ENCODE results near the gene PADI1.
"Not testable (repeated sequence)": the region's sequence is repeated elsewhere in the genome, so short reads cannot be mapped to it uniquely, and the experiment has no call there.

The PADI1 gene

GRCh38 chr1:17218939-17219338, 14.0 kb downstream of the PADI1 start:
- DNase-seq, result no peak

GRCh38 chr1:17220287-17220686, 15.4 kb downstream of the PADI1 start:
- no peak for DNase-seq

GRCh38 chr1:17222557-17222956, 17.6 kb downstream of the PADI1 start:
- no peak for DNase-seq

- DNase-seq, result no peak
These were observed 19.5 kb downstream of the PADI1 start for GRCh38 chr1:17224434-17224833.

- no peak for DNase-seq
These were observed 20.2 kb downstream of the PADI1 start for GRCh38 chr1:17225140-17225539.

GRCh38 chr1:17227358-17227915, 22.5 kb downstream of the PADI1 start:
- DNase-seq, result no peak

- DNase-seq, result no peak
These were observed 23.7 kb downstream of the PADI1 start for GRCh38 chr1:17228619-17229018.

GRCh38 chr1:17229379-17229778, 24.5 kb downstream of the PADI1 start:
- no peak for DNase-seq

GRCh38 chr1:17230106-17230505, 25.2 kb downstream of the PADI1 start:
- no peak for DNase-seq

GRCh38 chr1:17230671-17231310, 25.9 kb downstream of the PADI1 start:
- DNase-seq, result no peak

GRCh38 chr1:17232759-17233661, 28.1 kb downstream of the PADI1 start:
- DNase-seq, result no peak

- DNase-seq, result no peak
These were observed 28.9 kb downstream of the PADI1 start for GRCh38 chr1:17233675-17234320.

- DNase-seq, result no peak
These were observed 29.5 kb downstream of the PADI1 start for GRCh38 chr1:17234405-17234804.

- DNase-seq, result no peak
These were observed 30.4 kb downstream of the PADI1 start for GRCh38 chr1:17235135-17235885.

GRCh38 chr1:17236779-17237560, 32.0 kb downstream of the PADI1 start:
- DNase-seq, result peak; percentile 81

GRCh38 chr1:17237561-17237903, 32.6 kb downstream of the PADI1 start:
- no peak for DNase-seq

- DNase-seq, result peak; percentile 79
These were observed 34.5 kb downstream of the PADI1 start for GRCh38 chr1:17239420-17239819.

- not testable (repeated sequence) for DNase-seq
These were observed 36.3 kb downstream of the PADI1 start for GRCh38 chr1:17241011-17241779.

GRCh38 chr1:17241780-17242074, 36.8 kb downstream of the PADI1 start:
- DNase-seq, result not testable (repeated sequence)

GRCh38 chr1:17243274-17243673, 38.3 kb downstream of the PADI1 start:
- DNase-seq, result no peak
